NCI-H2171 treated with DMSO at 0.1 percent for 48 hours (cell line): Measurements from ENCODE around the gene CRHR1.

Experiments
- DNase-seq: peaks from one replicate; lab custom pipeline; 2025; lab: John Stamatoyannopoulos, UW

The CRHR1 gene

GRCh38 chr17:45823598-45823997 is 39.5 kb downstream of the CRHR1 start:
- DNase-seq: no peak

DNA sequence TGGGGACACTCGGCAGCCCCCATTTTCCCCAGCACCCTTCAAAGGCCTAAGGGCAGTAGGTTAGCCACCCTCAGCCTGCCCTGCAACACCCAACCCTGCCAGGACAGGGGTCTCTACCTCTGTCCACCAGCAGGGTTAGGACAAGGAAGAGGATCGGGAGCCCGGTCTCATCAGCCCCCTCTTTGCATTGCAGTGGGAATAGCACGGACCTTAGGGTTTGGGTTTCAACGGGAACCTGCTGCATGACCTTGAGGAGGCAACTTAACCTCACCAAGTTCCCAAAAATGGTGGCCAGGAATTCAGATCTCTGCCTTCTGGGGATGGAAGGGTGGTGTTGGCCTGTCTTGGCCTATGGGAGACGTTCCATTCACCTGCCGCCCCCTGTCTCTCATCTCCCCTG is 40.4 kb downstream of the CRHR1 start:
- no peak for DNase-seq

GRCh38 chr17:45824901-45825492 is 40.9 kb downstream of the CRHR1 start:
- no peak for DNase-seq

GRCh38 chr17:45825792-45826191 is 41.7 kb downstream of the CRHR1 start:
- DNase-seq: no peak

- DNase-seq: no peak
Observed at GRCh38 chr17:45826919-45827588, 42.9 kb downstream of the CRHR1 start.

DNA sequence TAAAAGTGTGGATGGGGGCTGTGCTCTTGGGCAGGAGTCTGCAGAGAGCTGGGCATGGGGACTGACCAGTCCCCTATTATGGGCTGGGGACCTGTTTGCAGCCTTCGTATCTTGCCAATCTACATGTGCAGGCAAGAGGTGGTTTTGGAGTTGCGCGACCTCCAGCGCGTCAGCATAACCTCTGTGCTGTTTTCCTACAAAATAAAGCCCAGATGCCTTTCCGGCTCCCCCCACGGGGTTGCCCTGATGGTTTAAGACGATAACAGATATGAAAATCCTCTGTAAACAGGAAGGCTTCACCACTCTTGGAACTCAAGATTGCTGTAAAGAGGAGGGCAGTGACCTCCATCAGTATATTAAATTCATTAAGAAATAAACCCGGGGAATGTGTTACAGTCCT is 44.1 kb downstream of the CRHR1 start:
- DNase-seq: no peak

- DNase-seq: no peak
Observed at GRCh38 chr17:45828582-45829133, 44.5 kb downstream of the CRHR1 start.

- peak; percentile 31 for DNase-seq
Observed at GRCh38 chr17:45833920-45834319, 49.8 kb downstream of the CRHR1 start.

- no peak for DNase-seq
Observed at GRCh38 chr17:45834471-45835396, 50.6 kb downstream of the CRHR1 start.

GRCh38 chr17:45835481-45835880 is 51.4 kb downstream of the CRHR1 start:
- no peak for DNase-seq

DNA sequence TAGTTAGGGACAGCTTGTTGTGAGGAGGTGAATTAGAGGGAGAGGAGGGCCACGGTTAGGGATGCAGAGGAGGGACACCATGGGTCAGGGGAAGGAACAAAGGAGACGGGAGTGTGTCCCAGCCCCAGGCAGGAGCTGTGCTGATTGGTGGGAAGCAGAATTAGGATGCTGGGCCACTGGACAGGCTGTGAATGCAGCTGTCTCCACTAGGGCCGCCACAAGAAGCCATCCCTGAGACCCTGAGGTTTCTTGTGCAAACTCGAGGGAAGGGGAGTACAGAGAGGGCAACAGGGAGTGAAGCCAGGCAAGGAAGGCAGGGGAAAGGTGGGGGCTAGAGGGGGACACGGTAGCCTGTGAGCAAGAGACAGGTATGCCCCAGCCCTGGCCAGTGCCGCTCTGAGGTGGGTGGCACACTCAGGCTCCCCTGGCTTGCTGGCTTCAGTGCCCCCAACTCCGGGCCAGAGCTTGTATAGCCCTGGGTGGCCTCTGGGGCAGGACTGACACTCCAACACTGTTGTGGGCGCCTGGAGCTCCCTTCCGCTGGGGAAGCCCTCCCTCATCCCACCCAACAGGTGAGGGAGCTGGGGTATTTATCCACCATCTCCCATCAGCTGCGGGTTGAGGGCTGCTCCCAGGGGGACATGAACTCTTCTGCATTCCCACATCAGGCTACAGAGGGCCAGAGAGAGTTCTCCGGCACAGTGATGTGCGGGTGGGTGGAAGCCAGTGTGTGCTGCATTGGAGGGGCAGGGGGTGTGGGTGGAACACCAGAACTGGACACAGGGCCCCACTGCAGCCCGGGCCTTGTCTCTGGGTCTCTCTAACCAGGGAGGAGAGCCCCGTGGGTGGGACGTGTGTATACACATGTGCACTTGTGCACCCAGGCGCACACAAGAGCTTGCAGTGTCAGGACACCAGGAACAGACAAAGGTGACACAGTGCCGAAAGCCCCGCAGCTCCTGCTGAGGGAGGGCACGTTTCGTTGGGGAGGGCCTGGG is 52.2 kb downstream of the CRHR1 start:
- no peak for DNase-seq

GRCh38 chr17:45837187-45837586 is 53.1 kb downstream of the CRHR1 start:
- no peak for DNase-seq

GRCh38 chr17:45837603-45838002 is 53.5 kb downstream of the CRHR1 start:
- DNase-seq: no peak

DNA sequence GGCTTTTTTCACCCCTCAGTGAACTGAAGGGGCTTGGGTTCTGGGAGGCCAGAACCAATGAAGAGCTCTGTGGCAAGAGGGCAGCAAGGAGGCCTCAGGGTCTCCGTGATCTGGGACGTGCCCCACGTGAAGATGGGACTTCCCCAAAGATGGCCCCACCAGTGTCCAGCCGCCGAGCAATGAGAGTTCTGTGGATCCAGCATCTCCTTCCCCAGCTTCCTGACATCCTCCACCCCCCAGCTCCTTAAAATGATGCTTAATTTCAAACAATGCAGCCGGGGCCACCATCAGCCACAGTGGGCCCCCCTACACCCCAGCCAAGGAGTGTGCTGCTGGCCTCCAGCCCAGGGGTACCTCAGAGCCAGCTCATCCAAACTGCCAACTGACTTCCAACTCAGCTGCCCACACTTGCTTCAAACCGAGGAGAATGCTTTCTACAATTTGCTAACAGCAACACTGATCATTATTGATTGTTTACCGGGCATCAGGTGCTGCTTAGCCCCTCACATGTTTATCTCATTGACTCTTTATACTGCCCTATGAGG is 54.7 kb downstream of the CRHR1 start:
- no peak for DNase-seq

DNA sequence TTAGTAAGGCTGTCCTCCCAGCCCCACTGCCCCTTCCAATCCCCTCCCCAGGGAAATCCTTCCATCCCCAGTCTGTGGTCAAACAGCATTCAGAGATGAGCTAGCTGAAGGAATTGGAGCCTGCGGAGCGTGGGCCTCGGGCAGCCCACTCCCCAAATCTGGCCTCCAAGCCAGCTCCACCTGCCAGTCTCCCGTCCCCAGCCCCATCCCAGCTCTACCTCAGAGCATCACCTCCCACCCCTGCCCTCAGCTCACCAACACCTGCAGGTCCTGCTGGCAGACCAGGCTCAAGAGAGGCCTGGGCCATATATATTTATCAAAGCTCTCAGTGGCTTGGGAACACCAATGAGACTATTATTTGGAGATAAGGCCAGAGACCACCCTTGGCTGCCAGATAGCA is 55.3 kb downstream of the CRHR1 start:
- no peak for DNase-seq

GRCh38 chr17:45841186-45841585 is 57.1 kb downstream of the CRHR1 start:
- DNase-seq: no peak

DNA sequence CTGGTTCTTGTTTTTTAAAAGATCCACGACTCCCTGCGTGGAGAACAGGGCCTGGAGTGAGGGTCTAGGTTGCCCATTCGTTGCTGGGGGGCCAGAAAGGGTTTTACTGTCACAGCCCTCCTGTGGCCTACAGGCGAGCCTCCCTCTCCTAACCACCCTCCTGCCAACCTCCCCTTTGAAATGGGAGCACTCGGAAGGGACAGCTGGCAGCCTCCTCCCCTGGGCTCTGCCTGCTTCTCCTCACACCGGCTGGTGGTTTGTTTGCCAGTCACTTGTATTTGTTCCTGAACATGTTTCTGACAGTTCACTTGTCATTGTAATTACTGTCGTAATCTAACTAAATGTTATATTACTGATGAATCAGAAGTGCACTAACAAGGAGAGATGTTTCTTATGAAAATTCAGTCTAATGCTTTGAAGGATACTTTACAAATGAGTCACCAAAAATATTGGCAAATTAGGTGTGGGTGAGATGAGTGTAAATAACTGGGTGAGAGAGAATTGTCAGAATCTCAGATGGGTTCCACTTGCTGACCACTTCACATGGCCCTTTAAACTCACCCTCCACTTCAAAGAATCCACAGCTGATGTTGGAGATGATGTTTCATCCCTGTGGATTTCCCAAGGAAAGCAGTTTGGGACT is 57.9 kb downstream of the CRHR1 start:
- peak; percentile 89 for DNase-seq

DNA sequence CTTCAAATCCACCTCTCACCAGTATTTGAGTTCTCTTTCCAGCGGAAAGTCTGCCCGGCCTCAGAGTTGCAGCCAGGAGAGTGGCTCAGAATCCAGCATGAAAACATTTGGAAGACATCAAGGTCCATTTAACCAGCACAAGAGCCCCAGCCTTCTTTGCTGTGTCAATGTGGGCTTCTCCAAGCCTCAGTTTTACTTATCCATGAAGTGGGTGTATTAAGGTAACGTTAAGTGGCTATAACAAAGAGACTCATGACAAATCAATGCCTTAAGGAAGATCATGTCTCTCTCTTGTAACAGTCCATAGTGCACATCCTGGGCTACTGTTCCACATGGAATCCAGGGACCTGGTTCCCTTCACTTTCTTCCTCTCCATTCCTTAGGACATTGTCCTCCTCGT is 59.6 kb downstream of the CRHR1 start:
- DNase-seq: no peak

- DNase-seq: no peak
Observed at GRCh38 chr17:45844695-45845375, 60.7 kb downstream of the CRHR1 start, which contains the start of gene SPPL2C. Gene SPPL2C, plus strand, starts transcription at chr17:45844881. Its CDS starts 26 bp downstream, at chr17:45844907.
